Lung microvascular endothelial cell (primary cell): Measurements from ENCODE around the gene ANOS1. TPM values are rescaled to one million over a fixed set of nuclear protein-coding genes. Genes with fewer than 3 reads are reported as not detected.

Source experiments
- DNase-seq, 2 donors: peaks; one replicate each; pipeline versions ENCODE4 v3.0.0 to v3.0.0-alpha.2; 2010; ENCODE audit warnings: low read depth in 2 of 2
- total RNA-seq: library from RNA; depleted of rRNA; stranded (reverse); fragments of >200 nt; gene quantifications from 2 replicates; pipeline ENCODE4 v1.2.1, GENCODE V29; 2014

Gene ANOS1
- total RNA-seq, 1 donor from 2014 or later = 0.60 TPM

- no peak for DNase-seq
These were observed 11.8 kb downstream of the ANOS1 start for GRCh38 chrX:8720136-8720535.

- DNase-seq = no peak
These were observed 14.6 kb downstream of the ANOS1 start for GRCh38 chrX:8717354-8717753.

- no peak for DNase-seq
These were observed 17.8 kb downstream of the ANOS1 start for GRCh38 chrX:8714164-8714563.

GRCh38 chrX:8711401-8711800 is 20.5 kb downstream of the ANOS1 start:
- no peak for DNase-seq

- DNase-seq = no peak
These were observed 27.8 kb downstream of the ANOS1 start for GRCh38 chrX:8704184-8704583.

- no peak for DNase-seq
These were observed 39.1 kb downstream of the ANOS1 start for GRCh38 chrX:8692871-8693270.

- no peak for DNase-seq
These were observed 42.5 kb downstream of the ANOS1 start for GRCh38 chrX:8689473-8689872.

- DNase-seq = no peak
These were observed 43.2 kb downstream of the ANOS1 start for GRCh38 chrX:8688776-8689175.

- DNase-seq = no peak
These were observed 47.6 kb downstream of the ANOS1 start for GRCh38 chrX:8684201-8684965.

GRCh38 chrX:8683687-8684086 is 48.2 kb downstream of the ANOS1 start:
- DNase-seq = no peak

- DNase-seq = no peak
These were observed 52.4 kb downstream of the ANOS1 start for GRCh38 chrX:8679550-8679949.

GRCh38 chrX:8675006-8675630 is 56.8 kb downstream of the ANOS1 start:
- DNase-seq = no peak

GRCh38 chrX:8673201-8673600 is 58.7 kb downstream of the ANOS1 start:
- no peak for DNase-seq

- DNase-seq = no peak
These were observed 59.8 kb downstream of the ANOS1 start for GRCh38 chrX:8672176-8672575.

- DNase-seq = no peak
These were observed 63.1 kb downstream of the ANOS1 start for GRCh38 chrX:8668813-8669212.

GRCh38 chrX:8663325-8663724 is 68.6 kb downstream of the ANOS1 start:
- DNase-seq = no peak

GRCh38 chrX:8657883-8658282 is 74.1 kb downstream of the ANOS1 start:
- DNase-seq = no peak

GRCh38 chrX:8653956-8654355 is 78.0 kb downstream of the ANOS1 start:
- DNase-seq = no peak

- DNase-seq = no peak
These were observed 82.0 kb downstream of the ANOS1 start for GRCh38 chrX:8649969-8650368.

GRCh38 chrX:8647176-8647575 is 84.8 kb downstream of the ANOS1 start:
- DNase-seq = no peak

- no peak for DNase-seq
These were observed 91.9 kb downstream of the ANOS1 start for GRCh38 chrX:8639949-8640475.

GRCh38 chrX:8636497-8636896 is 95.4 kb downstream of the ANOS1 start:
- DNase-seq = no peak

GRCh38 chrX:8635812-8636211 is 96.1 kb downstream of the ANOS1 start:
- DNase-seq = no peak
